SK-N-SH (cell line): ENCODE data around the gene RBMS3. TPM values are rescaled to one million over a fixed set of nuclear protein-coding genes. Genes with fewer than 3 reads are reported as not detected.

Experiments
- CTCF ChIA-PET: fragments of 300-600, 350-600 bp; formaldehyde crosslinking; extraction: SDS; loops from one replicate; lab custom pipeline; 2021; lab: Yijun Ruan, JAX
- POLR2A ChIA-PET: fragments of 350-600 bp; sonication (Branson Sonifier 250); formaldehyde crosslinking; extraction: SDS; loops from one replicate; lab custom pipeline; 2020; ENCODE audit warnings: antibody characterized with exemption, inconsistent platforms; lab: Yijun Ruan, JAX
- DNase-seq: peaks from one replicate; pipeline ENCODE4 v3.0.0; 2012
- H2AFZ ChIP-seq: fragments of 200-600 bp; sonication (generic); 2 replicates; pipeline ENCODE4 v1.8.1; 2016; ENCODE audit warnings: antibody characterized with exemption, mild to moderate bottlenecking, low read depth
- H3F3A ChIP-seq: fragments of 200-600 bp; sonication (generic); replicated peaks from 2 replicates; pipeline ENCODE3; 2016; ENCODE audit warnings: antibody characterized with exemption, mild to moderate bottlenecking; ENCODE audit not compliant: insufficient read depth
- H3K27ac ChIP-seq, 2 experiments: fragments of 200-500 bp in 1 of 2; fragments of 200-600 bp in 1 of 2; sonication (Bioruptor generic) in 1 of 2; sonication (generic), shearing (Covaris generic) in 1 of 2; 2 replicates each; pipeline versions ENCODE4 v1.5.1 to v1.6.1; 2014 to 2016; ENCODE audit warnings: low read depth in 2 of 2, inconsistent platforms in 1 of 2, low read length in 1 of 2, mild to moderate bottlenecking in 1 of 2, mixed read lengths in 1 of 2
- H3K27me3 ChIP-seq: fragments of 200-600 bp; sonication (generic), shearing (Covaris generic); 2 replicates; pipeline ENCODE4 v1.6.1; 2016; ENCODE audit warnings: mixed run types; ENCODE audit not compliant: insufficient read depth
- H3K36me3 ChIP-seq, 2 experiments: fragments of 200-500 bp in 1 of 2; fragments of 200-600 bp in 1 of 2; sonication (Bioruptor generic) in 1 of 2; sonication (generic) in 1 of 2; replicated peaks in 1 of 2; 2 replicates each; pipeline versions ENCODE3 to v1.5.1; 2014 to 2016; ENCODE audit warnings: low read length in 1 of 2, mild to moderate bottlenecking in 1 of 2; ENCODE audit not compliant: insufficient read depth in 2 of 2, control insufficient read depth in 1 of 2
- H3K4me1 ChIP-seq, 2 experiments: fragments of 200-500 bp in 1 of 2; fragments of 200-600 bp in 1 of 2; sonication (Bioruptor generic) in 1 of 2; sonication (generic), shearing (Covaris generic) in 1 of 2; 2 replicates each; pipeline versions ENCODE4 v1.5.1 to v1.6.1; 2014 to 2016; ENCODE audit warnings: low read depth in 1 of 2, low read length in 1 of 2, mixed run types in 1 of 2; ENCODE audit not compliant: insufficient read depth in 2 of 2, control insufficient read depth in 1 of 2
- H3K4me2 ChIP-seq: fragments of 200-600 bp; sonication (generic), shearing (Covaris generic); 2 replicates; pipeline ENCODE4 v1.6.1; 2017; ENCODE audit warnings: mixed run types
- H3K4me3 ChIP-seq, 2 experiments: fragments of 200-500 bp in 1 of 2; fragments of 200-600 bp in 1 of 2; sonication (Bioruptor generic) in 1 of 2; sonication (generic), shearing (Covaris generic) in 1 of 2; 2 replicates each; pipeline versions ENCODE4 v1.5.1 to v1.8.1; 2014 to 2016; ENCODE audit warnings: low read depth in 2 of 2, inconsistent platforms in 1 of 2, low read length in 1 of 2, mild to moderate bottlenecking in 1 of 2, mixed read lengths in 1 of 2, moderate library complexity in 1 of 2
- H3K79me2 ChIP-seq: fragments of 200-600 bp; sonication (generic); 2 replicates; pipeline ENCODE4 v1.8.1; 2017; ENCODE audit warnings: mild to moderate bottlenecking; ENCODE audit not compliant: insufficient read depth
- H3K9ac ChIP-seq: fragments of 200-600 bp; sonication (generic); 2 replicates; pipeline ENCODE4 v1.6.1; 2017; ENCODE audit warnings: mixed run types
- H3K9me2 ChIP-seq: fragments of 200-600 bp; sonication (generic); 2 replicates; pipeline ENCODE4 v1.6.1; 2017; ENCODE audit warnings: mixed run types
- H3K9me3 ChIP-seq: fragments of 200-600 bp; sonication (generic); 2 replicates; pipeline ENCODE4 v1.6.1; 2017; ENCODE audit warnings: mixed run types, mild to moderate bottlenecking, moderate library complexity
- H4K20me1 ChIP-seq: fragments of 200-600 bp; sonication (generic); 2 replicates; pipeline ENCODE4 v1.6.1; 2017; ENCODE audit warnings: mild to moderate bottlenecking, mixed run types; ENCODE audit not compliant: insufficient read depth
- CHD2 ChIP-seq: fragments of 150-350 bp; IDR thresholded peaks from 2 replicates; pipeline ENCODE4 v1.6.1; 2018; ENCODE audit warnings: low read length; ENCODE audit not compliant: partially characterized antibody
- CTCF ChIP-seq: fragments of 200-600 bp; sonication (generic); IDR thresholded peaks from 2 replicates; pipeline ENCODE4 v1.6.1; 2017; ENCODE audit warnings: antibody characterized with exemption, mild to moderate bottlenecking, moderate library complexity
- ELF1 ChIP-seq: IDR thresholded peaks from 2 replicates; pipeline ENCODE4 v1.4.0; 2012
- EP300 ChIP-seq, 2 experiments: IDR thresholded peaks; 2 replicates each; pipeline versions ENCODE4 v1.4.0 to v1.6.1; 2012; ENCODE audit warnings: borderline replicate concordance in 1 of 2, low read depth in 1 of 2, low read length in 1 of 2
- EZH2phosphoT487 ChIP-seq: fragments of 200-600 bp; sonication (generic); IDR thresholded peaks from 2 replicates; pipeline ENCODE4 v1.6.1; 2017; ENCODE audit warnings: low read depth, mixed run types, mild to moderate bottlenecking, antibody characterized with exemption, moderate library complexity, borderline replicate concordance
- IRF3 ChIP-seq: fragments of 150-350 bp; IDR thresholded peaks from 2 replicates; pipeline ENCODE4 v1.6.1; 2016; ENCODE audit warnings: mild to moderate bottlenecking, low read depth, low read length
- NRF1 ChIP-seq: IDR thresholded peaks from 2 replicates; pipeline ENCODE4 v1.6.1; 2012; ENCODE audit warnings: low read depth, mild to moderate bottlenecking, low read length
- POLR2AphosphoS5 ChIP-seq: IDR thresholded peaks from 2 replicates; pipeline ENCODE4 v1.6.1; 2012; ENCODE audit warnings: low read depth, low read length
- TCF12 ChIP-seq: IDR thresholded peaks from 2 replicates; pipeline ENCODE4 v1.4.0; 2012
- TEAD4 ChIP-seq: IDR thresholded peaks from 2 replicates; pipeline ENCODE4 v1.4.0; 2012; ENCODE audit warnings: mild to moderate bottlenecking, borderline replicate concordance; ENCODE audit not compliant: insufficient read depth
- ZBTB33 ChIP-seq: IDR thresholded peaks from 2 replicates; pipeline ENCODE4 v1.4.0; 2012; ENCODE audit warnings: low read depth, borderline replicate concordance
- WGBS: methylation state at CpG from one replicate; pipeline ENCODE4 v1.1.6; 2017; ENCODE audit warnings: low lambda C conversion rate; 5-methylcytosine and 5-hydroxymethylcytosine counted together
- polyA plus RNA-seq, 3 experiments: library from polyadenylated mRNA; depleted of rRNA; stranded (reverse); fragments of >200 nt; gene quantifications; 2 replicates each; pipeline ENCODE4 v1.2.3, GENCODE V29; 2012

The RBMS3 gene
- polyA plus RNA-seq, 1 of the 3 experiments (the other 2 are of a cell fraction): 8.2 TPM

GRCh38 chr3:29880809-29881208 is 599.9 kb downstream of the RBMS3 start:
- Histone ChIP-seq H3K4me3 (no peak overlapping the region), H4K20me1 (no peaks in the 10 kb centered on the region), H3F3A (no peaks in the 10 kb centered on the region), H3K36me3 (peaks cover 7 to 17% of the 10 kb centered on the region in 2 experiments), H3K4me1 (no peaks in the 10 kb centered on the region), H3K4me2 (no peak overlapping the region), H3K9me3 (no peaks in the 10 kb centered on the region), H3K9me2 (no peaks in the 10 kb centered on the region), H3K27ac (no peak overlapping the region), H3K79me2 (no peaks in the 10 kb centered on the region), H3K27me3 (no peaks in the 10 kb centered on the region), H2AFZ (no peak overlapping the region), H3K9ac (no peak overlapping the region)
- no peak for TF ChIP-seq CTCF
- TF ChIP-seq EP300 (IDR thresholded peaks at IDR 0.05; ENCODE audit: borderline replicate concordance in 1 of 2, low read depth in 1 of 2, low read length in 1 of 2): no peak
- no peak for TF ChIP-seq ZBTB33
- no peak for TF ChIP-seq NRF1
- TF ChIP-seq EZH2phosphoT487: no peak
- TF ChIP-seq ELF1: no peak
- no peak for TF ChIP-seq POLR2AphosphoS5
- no peak for DNase-seq
- ChIA-PET POLR2A (no interaction called here), CTCF (interaction anchor here (1.9 kb wide), 1 partner anchor 10 kb away, joined by 6 read pairs; no protein-coding TSS in a partner anchor)
- 90% methylated on average over 3 of the region's 3 CpGs for WGBS

GRCh38 chr3:29887451-29887850 is 606.6 kb downstream of the RBMS3 start:
- DNase-seq: no peak
- Histone ChIP-seq H3K27ac (no peak overlapping the region), H3K4me2 (no peak overlapping the region), H3K9ac (no peak overlapping the region), H3K9me2 (no peaks in the 10 kb centered on the region), H3K27me3 (no peaks in the 10 kb centered on the region), H3F3A (peaks cover 12% of the 10 kb centered on the region), H3K4me3 (no peak overlapping the region), H3K9me3 (no peaks in the 10 kb centered on the region), H3K4me1 (no peaks in the 10 kb centered on the region), H4K20me1 (no peaks in the 10 kb centered on the region), H3K79me2 (no peaks in the 10 kb centered on the region), H3K36me3 (peaks cover 4 to 36% of the 10 kb centered on the region in 2 experiments), H2AFZ (no peak overlapping the region)
- ChIA-PET POLR2A (no interaction called here), CTCF (no interaction called here)
- 78% methylated on average over 2 of the region's 2 CpGs for WGBS
- no peak for TF ChIP-seq IRF3
- TF ChIP-seq TCF12: no peak
- no peak for TF ChIP-seq CHD2
- no peak for TF ChIP-seq TEAD4
- TF ChIP-seq EZH2phosphoT487: no peak
